ENCODE data around the gene SCD5.

GRCh38 chr4:82779032-82779431 lies 19.6 kb downstream of the SCD5 start:
- no peak for TF ChIP-seq PHF8 (CRISPR knock-in tag; IDR thresholded peaks at IDR 0.05)
- no peak for TF ChIP-seq NR3C1 (CRISPR knock-in tag; IDR thresholded peaks at IDR 0.05)
- TF ChIP-seq ZNF570 (CRISPR knock-in tag; IDR thresholded peaks at IDR 0.05; ENCODE audit: borderline replicate concordance) = no peak
- no peak for TF ChIP-seq CTCF (CRISPR knock-in tag; IDR thresholded peaks at IDR 0.05)
- TF ChIP-seq TFAP4 (IDR thresholded peaks at IDR 0.05; ENCODE audit: borderline replicate concordance, low read depth) = no peak
- no peak for TF ChIP-seq GFI1 (CRISPR knock-in tag; IDR thresholded peaks at IDR 0.05; ENCODE audit: borderline replicate concordance)
- no peak for TF ChIP-seq RAD21 (CRISPR knock-in tag; IDR thresholded peaks at IDR 0.05)
- no peak for TF ChIP-seq MTERF4 (CRISPR knock-in tag; IDR thresholded peaks at IDR 0.05)
- TF ChIP-seq PLSCR1 (CRISPR knock-in tag; IDR thresholded peaks at IDR 0.05; ENCODE audit: borderline replicate concordance) = no peak
- no peak for TF ChIP-seq YY1 (IDR thresholded peaks at IDR 0.05; ENCODE audit: insufficient read depth, insufficient replicate concordance, low read depth, low read length)
- TF ChIP-seq NCOA2 (CRISPR knock-in tag; IDR thresholded peaks at IDR 0.05) = no peak
- no peak for TF ChIP-seq CREM (IDR thresholded peaks at IDR 0.05)
- no peak for TF ChIP-seq CREM (CRISPR knock-in tag; IDR thresholded peaks at IDR 0.05)
- TF ChIP-seq TCF12 (IDR thresholded peaks at IDR 0.05) = no peak
- no peak for TF ChIP-seq TCF12 (CRISPR knock-in tag; IDR thresholded peaks at IDR 0.05)
